ENCODE data around the gene MBD5. TPM values are rescaled to one million over a fixed set of nuclear protein-coding genes. Genes with fewer than 3 reads are reported as not detected.

The MBD5 gene
- total and polyA plus RNA-seq, 2 of the 4 experiments (the other 2 are of a cell fraction), result 9.8 to 14.2 TPM

- H3K4me1 ChIP-seq (ENCODE audit: control insufficient read depth, insufficient read depth, low read length), result no peaks in the 10 kb centered on the region
- no CpG with 5 or more reads among the region's 1 CpG for WGBS, 2 experiments (ENCODE audit: extremely low coverage in 2 of 2, insufficient read length in 1 of 2)
- no peak overlapping the region for H3K56ac ChIP-seq (ENCODE audit: extremely low read depth, insufficient read depth, low read length)
- TF ChIP-seq RAD21 (IDR thresholded peaks at IDR 0.05; ENCODE audit: low read length), result no peak
- TF ChIP-seq BHLHE40 (IDR thresholded peaks at IDR 0.05; ENCODE audit: low read depth, low read length), result no peak
- TF ChIP-seq SMC3 (IDR thresholded peaks at IDR 0.05; ENCODE audit: low read depth, low read length), result no peak
- TF ChIP-seq FOS (IDR thresholded peaks at IDR 0.05; ENCODE audit: low read depth, low read length), result no peak
- TF ChIP-seq POLR2A (IDR thresholded peaks at IDR 0.05; ENCODE audit: low read depth, low read length), result no peak
- no peak for TF ChIP-seq RFX5 (IDR thresholded peaks at IDR 0.05; ENCODE audit: low read depth, low read length)
- H2BK120ac ChIP-seq (ENCODE audit: low read depth, low read length), result no peak overlapping the region
- no peaks in the 10 kb centered on the region for H3K9me1 ChIP-seq (ENCODE audit: insufficient read depth, low read length)
- POLR2A ChIA-PET (ENCODE audit: unreplicated experiment), result no interaction called here
- no TSS peak for BruUV-seq (replicated peaks)
- H3K79me1 ChIP-seq (ENCODE audit: low read depth in 1 of 2, low read length in 2 of 2), result peaks cover 0 to 3% of the 10 kb centered on the region in 2 experiments; a peak in 1 of 4 replicates
- H2BK5ac ChIP-seq (ENCODE audit: low read depth, low read length, poor library complexity, severe bottlenecking), result no peak overlapping the region
- H2AFZ ChIP-seq (replicated peaks; ENCODE audit: low read length, poor library complexity), result no peak overlapping the region
- H2BK15ac ChIP-seq (ENCODE audit: low read depth, low read length), result no peak overlapping the region
- no peak for DNase-seq
- intact Hi-C loops (cut with micrococcal nuclease) (no loop called here), in situ Hi-C loops (cut with MboI; ENCODE audit: low sequenced_read_pairs) (no loop called here), dilution Hi-C loops (cut with HindIII; ENCODE audit: low sequenced_read_pairs, unreplicated experiment) (no loop called here)
- no peak overlapping the region for H2AK5ac ChIP-seq (ENCODE audit: low read depth, low read length)
- H3K36me3 ChIP-seq (ENCODE audit: control insufficient read depth, insufficient read depth, low read length), result no peaks in the 10 kb centered on the region
- no peaks in the 10 kb centered on the region for H4K20me1 ChIP-seq (ENCODE audit: insufficient read depth, low read length)
- CTCF ChIA-PET, result no interaction called here
- no peak overlapping the region for H3K27ac ChIP-seq (ENCODE audit: insufficient read depth, low read length)
- H3K9me3 ChIP-seq (ENCODE audit: control insufficient read depth, insufficient read depth, low read length), result no peaks in the 10 kb centered on the region
- H3K27me3 ChIP-seq (ENCODE audit: control insufficient read depth, insufficient read depth, low read length), result no peaks in the 10 kb centered on the region
- H3K9ac ChIP-seq (ENCODE audit: low read depth, low read length), result no peak overlapping the region
- H4K8ac ChIP-seq (ENCODE audit: low read depth in 2 of 2, low read length in 2 of 2), result no peak overlapping the region
- H4K5ac ChIP-seq (ENCODE audit: low read depth, low read length), result no peak overlapping the region
- no peak overlapping the region for H3K18ac ChIP-seq (ENCODE audit: low read depth, low read length)
- H4K91ac ChIP-seq (ENCODE audit: insufficient read depth, low read depth, low read length), result no peak overlapping the region
- H3K4me2 ChIP-seq (ENCODE audit: low read depth, low read length), result no peak overlapping the region
- no peak overlapping the region for H3K14ac ChIP-seq (replicated peaks; ENCODE audit: low read depth, low read length)
- no peak overlapping the region for H3K4me3 ChIP-seq (ENCODE audit: insufficient read depth, low read depth, low read length)
- ATAC-seq (ENCODE audit: low read depth), result no peak
- H3K23ac ChIP-seq (ENCODE audit: low read depth, low read length), result no peak overlapping the region
- no peak overlapping the region for H3K4ac ChIP-seq (ENCODE audit: low read depth, low read length)
- no peak overlapping the region for H2BK20ac ChIP-seq (ENCODE audit: low read depth, low read length)
- no peak overlapping the region for H2AK9ac ChIP-seq (replicated peaks; ENCODE audit: low read depth, low read length, poor library complexity)
Observed at GRCh38 chr2:148430101-148430500, 409.2 kb downstream of the MBD5 start.

Measured in IMR-90 (cell line).